ENCODE measurements around the gene CC2D2A.

GRCh38 chr4:15638418-15638817, 168.7 kb downstream of the CC2D2A start:
- TF ChIP-seq CTCF (IDR thresholded peaks at IDR 0.05; ENCODE audit: insufficient read depth, low read depth, low read length) (no peak), EZH2 (IDR thresholded peaks at IDR 0.05; ENCODE audit: insufficient read depth, low read length) (no peak)

All from astrocyte (in vitro differentiated cells and primary cell).